GM12874 (cell line): Measurements from ENCODE around the gene DRAP1.

Experiments
- TF ChIP-seq, protein P1 (sequence below): IDR thresholded peaks from 2 replicates; pipeline ENCODE4 v1.5.1; 2011; ENCODE audit warnings: low read depth, mild to moderate bottlenecking, control low read depth, low read length, moderate library complexity; ENCODE audit not compliant: insufficient read depth

DRAP1 gene

GRCh38 chr11:65897020-65897471 is 22.2 kb upstream of the DRAP1 start:
- TF ChIP-seq, protein P1, sequence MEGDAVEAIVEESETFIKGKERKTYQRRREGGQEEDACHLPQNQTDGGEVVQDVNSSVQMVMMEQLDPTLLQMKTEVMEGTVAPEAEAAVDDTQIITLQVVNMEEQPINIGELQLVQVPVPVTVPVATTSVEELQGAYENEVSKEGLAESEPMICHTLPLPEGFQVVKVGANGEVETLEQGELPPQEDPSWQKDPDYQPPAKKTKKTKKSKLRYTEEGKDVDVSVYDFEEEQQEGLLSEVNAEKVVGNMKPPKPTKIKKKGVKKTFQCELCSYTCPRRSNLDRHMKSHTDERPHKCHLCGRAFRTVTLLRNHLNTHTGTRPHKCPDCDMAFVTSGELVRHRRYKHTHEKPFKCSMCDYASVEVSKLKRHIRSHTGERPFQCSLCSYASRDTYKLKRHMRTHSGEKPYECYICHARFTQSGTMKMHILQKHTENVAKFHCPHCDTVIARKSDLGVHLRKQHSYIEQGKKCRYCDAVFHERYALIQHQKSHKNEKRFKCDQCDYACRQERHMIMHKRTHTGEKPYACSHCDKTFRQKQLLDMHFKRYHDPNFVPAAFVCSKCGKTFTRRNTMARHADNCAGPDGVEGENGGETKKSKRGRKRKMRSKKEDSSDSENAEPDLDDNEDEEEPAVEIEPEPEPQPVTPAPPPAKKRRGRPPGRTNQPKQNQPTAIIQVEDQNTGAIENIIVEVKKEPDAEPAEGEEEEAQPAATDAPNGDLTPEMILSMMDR, result no peak

GRCh38 chr11:65898656-65899355 is 20.4 kb upstream of the DRAP1 start:
- TF ChIP-seq, protein P1, result no peak

GRCh38 chr11:65899356-65900124 is 19.7 kb upstream of the DRAP1 start:
- TF ChIP-seq, protein P1, result no peak; the same call in 1 of the 2 replicates

DNA sequence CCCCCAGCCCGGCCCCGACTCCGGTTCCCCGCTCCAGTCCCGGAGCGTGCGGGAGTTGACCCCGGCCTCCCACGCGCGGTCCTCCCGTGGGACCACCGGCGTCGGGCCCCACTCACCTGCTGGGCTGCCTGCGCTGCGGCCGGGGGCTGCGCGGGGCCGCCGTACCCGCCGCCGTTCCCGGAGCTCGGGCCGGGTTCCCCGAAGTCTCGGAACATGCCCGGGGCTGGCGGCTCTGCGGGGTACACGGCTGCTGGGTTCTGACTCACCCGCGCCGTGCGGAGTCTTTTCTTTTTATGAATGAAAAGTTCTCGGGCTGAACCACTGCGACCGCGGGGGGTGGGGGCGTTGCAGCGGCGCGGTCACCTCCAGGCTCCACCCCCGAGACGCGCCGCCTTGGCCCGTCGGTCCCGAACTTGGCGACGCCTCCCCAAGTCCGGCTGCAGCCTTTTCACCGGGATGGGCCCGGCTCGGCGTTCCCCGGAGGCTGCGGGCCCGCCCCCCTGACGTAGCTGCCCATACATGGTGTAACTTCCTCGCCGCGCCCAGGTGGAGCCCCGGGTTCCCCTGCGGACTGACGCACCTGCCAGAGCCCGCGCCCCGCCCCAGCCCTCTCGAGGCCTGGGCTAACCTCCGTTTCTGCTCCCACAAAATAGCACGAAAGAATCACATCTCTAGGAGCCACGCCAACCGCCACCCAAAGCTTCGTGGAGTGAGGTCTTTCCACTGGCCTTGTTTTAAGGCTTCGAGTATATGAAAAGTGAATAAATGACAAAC is 18.9 kb upstream of the DRAP1 start, which contains the start of gene FOSL1:
Gene FOSL1, minus strand, starts transcription at position 264 of the 774 bp plus-strand sequence. Its CDS starts 49 bp downstream, at position 215.
- TF ChIP-seq, protein P1, result no peak

DNA sequence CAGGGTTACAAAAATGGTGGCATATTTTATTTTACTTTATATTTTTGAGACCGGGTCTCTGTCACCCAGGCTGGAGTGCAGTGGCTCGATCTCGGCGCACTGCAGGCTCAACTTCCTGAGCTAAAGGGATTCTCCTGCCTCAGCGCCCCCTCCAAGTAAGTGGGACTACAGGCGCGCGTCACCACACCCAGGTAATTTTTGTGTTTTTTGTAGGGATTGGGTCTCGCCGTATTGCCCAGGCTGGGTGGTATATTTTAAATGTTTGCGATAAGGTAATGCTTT is 18.4 kb upstream of the DRAP1 start:
- TF ChIP-seq, protein P1, result no peak

- TF ChIP-seq, protein P1, result no peak
Observed at GRCh38 chr11:65903068-65903481, 16.2 kb upstream of the DRAP1 start.

- TF ChIP-seq, protein P1, result no peak
Observed at GRCh38 chr11:65903715-65904114, 15.5 kb upstream of the DRAP1 start.
